A549 (cell line): ENCODE results near the gene GIMAP1. TPM values are rescaled to one million over a fixed set of nuclear protein-coding genes. Genes with fewer than 3 reads are reported as not detected.

Source experiments
- ATAC-seq, 2 experiments: fragments of 200-7000 bp in 1 of 2; fragments of >200 bp in 1 of 2; cut with Nextera tagmentation in 1 of 2; cut with Tn5 transposase in 1 of 2; 3 replicates each; pipeline versions ENCODE4 v1.8.0 to v1.9.1; 2018 to 2020; ENCODE audit warnings: mild to moderate bottlenecking in 1 of 2, moderate library complexity in 1 of 2
- CTCF ChIA-PET: fragments of 300-600 bp; sonication (Branson Sonifier 250); formaldehyde crosslinking; extraction: SDS; loops from one replicate; lab custom pipeline; 2021; ENCODE audit warnings: antibody characterized with exemption, inconsistent platforms; lab: Yijun Ruan, JAX
- POLR2A ChIA-PET: fragments of 350-600 bp; formaldehyde crosslinking; extraction: SDS; loops from one replicate; lab custom pipeline; 2021; ENCODE audit warnings: antibody characterized with exemption, inconsistent platforms; lab: Yijun Ruan, JAX
- DNase-seq, 2 experiments: peaks; one replicate each; pipeline versions ENCODE4 v3.0.0 to v3.0.0-alpha.2; 2011 to 2016; ENCODE audit warnings: low read depth in 1 of 2, low spot score in 1 of 2
- FAIRE-seq: peaks from 2 replicates; lab custom pipeline; 2011; peaks lifted over from hg19 to GRCh38; lab: Jason Lieb, UNC
- H3K27ac ChIP-seq, 2 experiments: fragments of >200 bp; sonication (Bioruptor Twin); formaldehyde crosslinking; 3 replicates each; pipeline ENCODE4 v1.5.1; 2016 to 2017
- H3K4me1 ChIP-seq: fragments of >200 bp; sonication (Bioruptor Twin); formaldehyde crosslinking; 3 replicates; pipeline ENCODE4 v1.6.1; 2016
- H3K4me2 ChIP-seq: fragments of >200 bp; sonication (Bioruptor Twin); formaldehyde crosslinking; 3 replicates; pipeline ENCODE4 v1.6.1; 2016
- H3K4me3 ChIP-seq: fragments of >200 bp; sonication (Bioruptor Twin); formaldehyde crosslinking; 3 replicates; pipeline ENCODE4 v1.5.1; 2016
- H3K9me3 ChIP-seq: fragments of >200 bp; sonication (Bioruptor Twin); formaldehyde crosslinking; 3 replicates; pipeline ENCODE4 v1.6.1; 2016
- CBX8 ChIP-seq: fragments of 200-600 bp; sonication (generic); IDR thresholded peaks from 2 replicates; pipeline ENCODE4 v1.6.1; 2016
- CHD2 ChIP-seq: fragments of 150-350 bp; IDR thresholded peaks from 2 replicates; pipeline ENCODE4 v1.6.1; 2014; ENCODE audit warnings: low read length; ENCODE audit not compliant: partially characterized antibody
- EHF ChIP-seq: fragments of 250-450 bp; sonication (Bioruptor Pico); IDR thresholded peaks from 2 replicates; pipeline ENCODE4 v1.5.0; 2020; ENCODE audit warnings: mild to moderate bottlenecking
- EP300 ChIP-seq, 2 experiments: fragments of >200 bp; sonication (Bioruptor Twin); formaldehyde crosslinking; IDR thresholded peaks; 2 replicates in 1 of 2; 3 replicates in 1 of 2; pipeline ENCODE4 v1.6.1; 2016 to 2017
- FOXS1 ChIP-seq: fragments of 250-450 bp; sonication (Bioruptor Pico); IDR thresholded peaks from 2 replicates; pipeline ENCODE4 v1.5.0; 2020; ENCODE audit warnings: mild to moderate bottlenecking, moderate library complexity
- GATA3 ChIP-seq: IDR thresholded peaks from 2 replicates; pipeline ENCODE4 v1.6.1; 2012; ENCODE audit warnings: borderline replicate concordance
- HOXB13 ChIP-seq: fragments of 250-450 bp; sonication (Bioruptor Pico); IDR thresholded peaks from 2 replicates; pipeline ENCODE4 v1.5.0; 2020; ENCODE audit warnings: low read depth, mild to moderate bottlenecking, moderate library complexity
- HOXB5 ChIP-seq: fragments of 250-450 bp; sonication (Bioruptor Pico); IDR thresholded peaks from 2 replicates; pipeline ENCODE4 v1.5.0; 2020; ENCODE audit warnings: mild to moderate bottlenecking, moderate library complexity
- JUNB ChIP-seq: fragments of >200 bp; sonication (Bioruptor Twin); formaldehyde crosslinking; IDR thresholded peaks from 2 replicates; pipeline ENCODE4 v1.6.1; 2016
- KDM1A ChIP-seq: fragments of 200-600 bp; sonication (generic); IDR thresholded peaks from 2 replicates; pipeline ENCODE4 v1.6.1; 2016; ENCODE audit warnings: low read depth, mild to moderate bottlenecking
- KDM5A ChIP-seq: fragments of 200-600 bp; sonication (generic); IDR thresholded peaks from 2 replicates; pipeline ENCODE4 v1.6.1; 2016; ENCODE audit warnings: antibody characterized with exemption, mild to moderate bottlenecking
- MAZ ChIP-seq: fragments of 150-350 bp; IDR thresholded peaks from 2 replicates; pipeline ENCODE4 v1.6.1; 2014; ENCODE audit warnings: antibody characterized with exemption, low read depth, low read length, borderline replicate concordance
- MYC ChIP-seq: IDR thresholded peaks from 2 replicates; pipeline ENCODE4 v1.6.1; 2012; ENCODE audit warnings: mild to moderate bottlenecking, inconsistent platforms, low read length, improper control_type of control experiment, borderline replicate concordance
- NFE2L2 ChIP-seq: fragments of 150-350 bp; conservative IDR thresholded peaks from 2 replicates; pipeline ENCODE4 v1.6.1; 2014; ENCODE audit warnings: low read length
- NPAS2 ChIP-seq: fragments of 250-450 bp; sonication (Bioruptor Pico); IDR thresholded peaks from 2 replicates; pipeline ENCODE4 v1.8.0; 2022; ENCODE audit warnings: mild to moderate bottlenecking, moderate library complexity, borderline replicate concordance
- NR3C1 ChIP-seq: fragments of >200 bp; sonication (Bioruptor Twin); formaldehyde crosslinking; IDR thresholded peaks from 3 replicates; pipeline ENCODE4 v1.6.1; 2017
- POLR2A ChIP-seq: IDR thresholded peaks from 2 replicates; pipeline ENCODE4 v1.6.1; 2012; ENCODE audit warnings: mild to moderate bottlenecking, low read length
- POLR2AphosphoS2 ChIP-seq: conservative IDR thresholded peaks from 2 replicates; pipeline ENCODE4 v1.6.1; 2012; ENCODE audit warnings: low read length, improper control_type of control experiment, inconsistent platforms
- RAD21 ChIP-seq, 2 experiments: fragments of >200 bp in 1 of 2; sonication (Bioruptor Twin) in 1 of 2; formaldehyde crosslinking in 1 of 2; IDR thresholded peaks in 1 of 2; conservative IDR thresholded peaks in 1 of 2; 2 replicates in 1 of 2; 3 replicates in 1 of 2; pipeline ENCODE4 v1.6.1; 2012 to 2018; ENCODE audit warnings: inconsistent platforms in 1 of 2
- RARB ChIP-seq: fragments of 250-450 bp; sonication (Bioruptor Pico); IDR thresholded peaks from 2 replicates; pipeline ENCODE4 v1.8.0; 2021; ENCODE audit warnings: mild to moderate bottlenecking, moderate library complexity
- RCOR1 ChIP-seq: fragments of 150-350 bp; IDR thresholded peaks from 2 replicates; pipeline ENCODE4 v1.6.1; 2014; ENCODE audit warnings: antibody characterized with exemption, low read length, low read depth
- RNF2 ChIP-seq: fragments of 200-600 bp; sonication (generic); IDR thresholded peaks from 2 replicates; pipeline ENCODE4 v1.6.1; 2016; ENCODE audit warnings: low read depth, mild to moderate bottlenecking, antibody characterized with exemption, moderate library complexity, borderline replicate concordance
- TFCP2L1 ChIP-seq: fragments of 250-450 bp; sonication (Bioruptor Pico); IDR thresholded peaks from 2 replicates; pipeline ENCODE4 v1.5.0; 2021; ENCODE audit warnings: mild to moderate bottlenecking
- TP53 ChIP-seq: fragments of 250-450 bp; sonication (Bioruptor Pico); IDR thresholded peaks from 2 replicates; pipeline ENCODE4 v1.5.0; 2021; ENCODE audit warnings: mild to moderate bottlenecking, moderate library complexity
- ZFP36 ChIP-seq: fragments of 450-650 bp; IDR thresholded peaks from 2 replicates; pipeline ENCODE4 v1.6.1; 2014; ENCODE audit warnings: borderline replicate concordance; ENCODE audit not compliant: partially characterized antibody
- WGBS: methylation state at CpG from one replicate; pipeline ENCODE4 v1.1.6; 2017; ENCODE audit errors: missing lambda C conversion rate; 5-methylcytosine and 5-hydroxymethylcytosine counted together
- polyA plus RNA-seq, 4 experiments: library from polyadenylated mRNA; depleted of rRNA in 3 of 4; stranded (reverse); fragments of >200 nt; fragmentation: RNase III in 1 of 4; extraction: RNeasy Plus Mini Kit Qiagen cat#74134 plus additional on column Dnase treatment in 1 of 4; gene quantifications; 2 replicates in 3 of 4; 3 replicates in 1 of 4; pipeline ENCODE4 v1.2.3, GENCODE V29; 2011 to 2017
- TF ChIP-seq, protein P1 (sequence below): fragments of 250-450 bp; sonication (Bioruptor Pico); IDR thresholded peaks from 2 replicates; pipeline ENCODE4 v1.5.0; 2020; ENCODE audit warnings: low read depth, mild to moderate bottlenecking, moderate library complexity
- TF ChIP-seq, protein P2 (sequence below): fragments of 250-450 bp; sonication (Bioruptor Pico); IDR thresholded peaks from 2 replicates; pipeline ENCODE4 v1.5.0; 2021; ENCODE audit warnings: mild to moderate bottlenecking, moderate library complexity, borderline replicate concordance
- TF ChIP-seq, protein P3 (sequence below): fragments of 150-350 bp; IDR thresholded peaks from 2 replicates; pipeline ENCODE4 v1.6.1; 2014; ENCODE audit warnings: low read depth, mild to moderate bottlenecking, low read length

The GIMAP1 gene
- polyA plus RNA-seq, 2 of the 4 experiments (the other 2 are of a cell fraction) = not detected

DNA sequence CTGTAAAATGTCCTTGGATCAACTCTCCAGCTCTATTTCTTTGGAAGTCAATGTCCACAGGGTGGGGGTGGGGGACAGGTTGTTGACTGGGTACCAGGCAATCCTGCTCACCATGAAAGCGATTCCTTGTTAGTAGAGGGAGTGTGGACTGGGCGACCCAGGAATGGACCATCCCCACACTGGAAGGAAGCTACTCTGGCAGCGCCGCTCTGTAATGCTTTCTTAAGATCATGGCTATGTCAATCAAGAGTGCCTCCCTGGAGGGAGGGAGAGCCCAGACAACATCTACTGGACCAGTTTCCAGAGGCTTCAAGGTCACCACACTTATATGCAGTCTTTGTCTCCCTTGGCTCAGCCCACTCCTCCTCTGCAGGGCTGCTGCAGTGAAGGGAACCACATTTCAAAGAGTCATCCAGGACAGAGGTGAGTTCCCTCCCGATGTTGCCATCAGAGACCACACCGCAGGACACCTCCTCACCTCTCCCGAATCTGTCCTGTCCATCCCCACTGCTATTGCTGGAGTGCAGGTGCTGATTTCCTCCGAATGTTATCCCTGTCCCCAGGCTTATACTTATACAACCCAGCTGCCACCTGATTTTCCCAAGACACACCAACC lies 27.7 kb downstream of the GIMAP1 start:
- WGBS = 15% methylated on average over 8 of the region's 8 CpGs
- no peak for FAIRE-seq
- CTCF ChIA-PET = no interaction called here

DNA sequence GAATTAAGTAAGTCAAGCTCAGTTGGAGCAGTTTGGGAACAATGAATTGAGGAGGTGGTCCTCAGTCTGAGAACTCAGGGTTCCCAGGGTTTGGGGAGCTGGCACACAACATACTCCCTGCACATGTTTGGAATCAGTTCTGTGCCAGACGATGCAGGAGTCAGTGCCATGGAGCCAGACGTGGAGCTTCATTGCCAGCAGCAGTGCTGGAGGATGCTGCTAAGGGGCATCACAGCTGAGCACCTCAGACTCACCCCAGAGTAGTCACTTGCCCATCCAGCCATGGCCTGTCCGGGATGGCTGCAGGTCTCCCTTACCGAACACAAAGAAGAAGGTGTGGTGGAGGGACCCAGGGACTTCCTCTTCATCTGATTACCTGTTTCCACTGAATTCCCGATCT lies 28.7 kb downstream of the GIMAP1 start:
- CTCF ChIA-PET = no interaction called here
- DNase-seq = no peak
- POLR2A ChIA-PET = no interaction called here
- no peak overlapping the region for H3K4me2 ChIP-seq
- FAIRE-seq = no peak
- no peak overlapping the region for H3K27ac ChIP-seq
- H3K4me1 ChIP-seq = no peaks in the 10 kb centered on the region
- no peak overlapping the region for H3K4me3 ChIP-seq
- H3K9me3 ChIP-seq = no peaks in the 10 kb centered on the region
- TF ChIP-seq POLR2AphosphoS2 (no peak), EP300 (IDR thresholded peaks at IDR 0.05) (no peak), FOXS1 (CRISPR knock-in tag) (no peak), NPAS2 (no peak), MAZ (no peak)
- TF ChIP-seq, protein P1, sequence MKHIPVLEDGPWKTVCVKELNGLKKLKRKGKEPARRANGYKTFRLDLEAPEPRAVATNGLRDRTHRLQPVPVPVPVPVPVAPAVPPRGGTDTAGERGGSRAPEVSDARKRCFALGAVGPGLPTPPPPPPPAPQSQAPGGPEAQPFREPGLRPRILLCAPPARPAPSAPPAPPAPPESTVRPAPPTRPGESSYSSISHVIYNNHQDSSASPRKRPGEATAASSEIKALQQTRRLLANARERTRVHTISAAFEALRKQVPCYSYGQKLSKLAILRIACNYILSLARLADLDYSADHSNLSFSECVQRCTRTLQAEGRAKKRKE (CRISPR knock-in tag) = no peak
- WGBS = 4% methylated on average over 5 of the region's 5 CpGs
- no peak for ATAC-seq

More for the DNA sequence above, 27.7 kb downstream of the GIMAP1 start:
- DNase-seq = no peak
- H3K4me1 ChIP-seq = no peaks in the 10 kb centered on the region
- no peak overlapping the region for H3K27ac ChIP-seq
- POLR2A ChIA-PET = no interaction called here
- H3K4me2 ChIP-seq = no peak overlapping the region
- TF ChIP-seq EHF (CRISPR knock-in tag) (no peak), RNF2 (no peak), RARB (CRISPR knock-in tag) (no peak), HOXB13 (CRISPR knock-in tag) (no peak), GATA3 (no peak), JUNB (no peak), CHD2 (no peak), KDM1A (no peak), HOXB5 (CRISPR knock-in tag) (no peak), TP53 (CRISPR knock-in tag) (no peak), ZFP36 (no peak)
- TF ChIP-seq, protein P2, sequence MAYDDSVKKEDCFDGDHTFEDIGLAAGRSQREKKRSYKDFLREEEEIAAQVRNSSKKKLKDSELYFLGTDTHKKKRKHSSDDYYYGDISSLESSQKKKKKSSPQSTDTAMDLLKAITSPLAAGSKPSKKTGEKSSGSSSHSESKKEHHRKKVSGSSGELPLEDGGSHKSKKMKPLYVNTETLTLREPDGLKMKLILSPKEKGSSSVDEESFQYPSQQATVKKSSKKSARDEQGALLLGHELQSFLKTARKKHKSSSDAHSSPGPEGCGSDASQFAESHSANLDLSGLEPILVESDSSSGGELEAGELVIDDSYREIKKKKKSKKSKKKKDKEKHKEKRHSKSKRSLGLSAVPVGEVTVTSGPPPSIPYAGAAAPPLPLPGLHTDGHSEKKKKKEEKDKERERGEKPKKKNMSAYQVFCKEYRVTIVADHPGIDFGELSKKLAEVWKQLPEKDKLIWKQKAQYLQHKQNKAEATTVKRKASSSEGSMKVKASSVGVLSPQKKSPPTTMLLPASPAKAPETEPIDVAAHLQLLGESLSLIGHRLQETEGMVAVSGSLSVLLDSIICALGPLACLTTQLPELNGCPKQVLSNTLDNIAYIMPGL (CRISPR knock-in tag) = no peak
- no peaks in the 10 kb centered on the region for H3K9me3 ChIP-seq
- H3K4me3 ChIP-seq = no peak overlapping the region
- ATAC-seq = no peak

DNA sequence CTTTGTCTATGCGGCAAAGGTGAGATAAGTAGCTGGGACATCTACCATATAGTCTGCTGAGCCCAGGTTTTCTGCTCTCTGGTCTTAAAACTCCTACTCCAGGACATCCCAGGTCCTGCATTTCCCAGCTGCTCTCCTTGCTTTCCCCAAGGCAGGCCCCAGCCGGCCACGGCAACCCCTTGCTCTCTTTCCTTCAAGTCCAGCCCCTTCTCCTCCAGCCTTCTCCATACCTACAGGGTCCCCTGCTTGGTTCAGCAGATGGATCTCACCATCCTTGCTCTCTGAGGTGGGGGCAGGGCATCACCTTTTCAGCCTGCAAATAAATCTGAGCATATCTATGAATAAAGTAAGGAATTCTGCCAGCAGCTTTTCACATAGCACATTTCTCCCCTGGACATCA lies 29.5 kb downstream of the GIMAP1 start:
- H3K4me3 ChIP-seq = no peak overlapping the region
- H3K27ac ChIP-seq = no peak overlapping the region
- POLR2A ChIA-PET = no interaction called here
- FAIRE-seq = no peak
- H3K9me3 ChIP-seq = no peaks in the 10 kb centered on the region
- no peak for DNase-seq
- no peak overlapping the region for H3K4me2 ChIP-seq
- WGBS = 21% methylated on average over 3 of the region's 3 CpGs
- CTCF ChIA-PET = no interaction called here
- TF ChIP-seq RAD21 (conservative IDR thresholded peaks at IDR 0.05 in 1 of 2, IDR thresholded peaks at IDR 0.05 in 1 of 2) = no peak
- TF ChIP-seq JUNB = no peak
- TF ChIP-seq MYC = no peak
- TF ChIP-seq, protein P3, sequence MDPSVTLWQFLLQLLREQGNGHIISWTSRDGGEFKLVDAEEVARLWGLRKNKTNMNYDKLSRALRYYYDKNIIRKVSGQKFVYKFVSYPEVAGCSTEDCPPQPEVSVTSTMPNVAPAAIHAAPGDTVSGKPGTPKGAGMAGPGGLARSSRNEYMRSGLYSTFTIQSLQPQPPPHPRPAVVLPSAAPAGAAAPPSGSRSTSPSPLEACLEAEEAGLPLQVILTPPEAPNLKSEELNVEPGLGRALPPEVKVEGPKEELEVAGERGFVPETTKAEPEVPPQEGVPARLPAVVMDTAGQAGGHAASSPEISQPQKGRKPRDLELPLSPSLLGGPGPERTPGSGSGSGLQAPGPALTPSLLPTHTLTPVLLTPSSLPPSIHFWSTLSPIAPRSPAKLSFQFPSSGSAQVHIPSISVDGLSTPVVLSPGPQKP = no peak
- no peak for TF ChIP-seq CBX8
- TF ChIP-seq, protein P1 (CRISPR knock-in tag) = no peak
- no peak for TF ChIP-seq TFCP2L1 (CRISPR knock-in tag)
- TF ChIP-seq, protein P2 (CRISPR knock-in tag) = no peak
- TF ChIP-seq RCOR1 = no peak
- TF ChIP-seq KDM1A = no peak
- TF ChIP-seq KDM5A = no peak
- no peak for TF ChIP-seq NR3C1
- TF ChIP-seq NFE2L2 = no peak
- TF ChIP-seq HOXB5 (CRISPR knock-in tag) = no peak
- no peak for TF ChIP-seq POLR2A
- no peak for ATAC-seq
- no peaks in the 10 kb centered on the region for H3K4me1 ChIP-seq
